ENCODE results near the gene P2RX3. TPM values are rescaled to one million over a fixed set of nuclear protein-coding genes. Genes with fewer than 3 reads are reported as not detected.

The P2RX3 gene
- total and polyA plus RNA-seq, 2 of the 8 experiments (the other 6 are each of a cell fraction or from before 2014, with no cell fraction given) = 0.45 to 0.47 TPM

DNA sequence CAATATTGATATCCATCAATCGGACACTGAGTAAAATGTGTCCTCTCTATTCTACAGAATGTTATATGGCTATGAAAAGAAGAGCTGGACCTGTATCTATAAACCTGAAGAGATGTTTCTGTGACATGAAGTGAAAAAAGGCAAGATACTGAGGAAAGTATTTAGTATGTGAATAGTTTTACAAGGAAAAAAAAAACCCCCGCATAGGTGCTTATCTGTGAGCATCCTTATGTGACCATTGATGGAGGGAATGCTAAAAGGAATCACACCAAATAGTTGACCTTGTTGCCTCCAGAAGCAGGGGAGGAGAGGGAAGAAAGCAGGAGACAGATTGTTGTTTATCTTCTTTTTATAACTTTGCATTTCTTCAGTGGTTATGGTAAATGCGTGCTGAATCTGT lies 53.0 kb downstream of the P2RX3 start (continued):
- no peak for TF ChIP-seq EZH2 (IDR thresholded peaks at IDR 0.05; ENCODE audit: low read depth, low read length, severe bottlenecking)

Data from H1 (cell line).